ENCODE results near the gene S100A14. TPM values are rescaled to one million over a fixed set of nuclear protein-coding genes. Genes with fewer than 3 reads are reported as not detected.

The S100A14 gene
- total and polyA plus RNA-seq, 2 of the 13 experiments (the other 11 are each of a cell fraction or from before 2014, with no cell fraction given) = 1.4 to 7.7 TPM

DNA sequence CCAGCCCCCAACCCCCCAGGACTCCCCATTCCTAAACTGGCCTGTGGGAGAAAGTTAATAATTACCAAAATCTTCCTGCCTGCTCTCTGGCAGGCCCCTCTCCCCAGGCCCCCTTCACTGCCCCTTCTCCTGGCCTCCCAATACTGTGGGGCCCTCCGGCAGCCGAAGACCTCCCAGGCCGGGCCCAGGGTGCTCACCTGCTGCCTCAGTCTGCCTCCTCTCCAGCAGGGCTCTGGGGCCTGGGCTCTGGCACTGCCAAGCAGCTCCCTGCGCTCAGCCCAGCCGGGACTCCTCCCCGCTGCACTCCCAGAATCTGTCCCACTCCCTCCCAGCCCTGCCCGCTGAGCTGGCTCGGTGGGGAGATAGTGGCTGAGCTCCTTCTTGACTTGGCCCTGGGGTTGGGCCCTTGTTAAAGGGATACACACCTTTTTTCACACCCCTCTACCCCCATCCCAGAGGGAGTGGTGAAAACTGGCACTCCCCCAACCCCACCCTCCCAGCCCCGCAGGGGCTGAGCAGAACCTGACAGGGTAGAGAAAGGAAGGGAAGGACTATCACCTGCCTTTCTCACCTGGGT, 3.3 kb downstream of the S100A14 start, which contains the start of gene S100A16 (continued):
- TF ChIP-seq GMEB2 (CRISPR knock-in tag; IDR thresholded peaks at IDR 0.05; ENCODE audit: low read depth) (no peak), SALL2 (CRISPR knock-in tag; IDR thresholded peaks at IDR 0.05) (peak; percentile 67; the same call in 1 of the 2 replicates), SOX13 (IDR thresholded peaks at IDR 0.05) (no peak), SOX13 (CRISPR knock-in tag; conservative IDR thresholded peaks at IDR 0.05 in 1 of 2, IDR thresholded peaks at IDR 0.05 in 1 of 2) (peak in 1 of 2 experiments; percentile 18; a peak in 1 of 4 replicates), MYC (CRISPR knock-in tag; IDR thresholded peaks at IDR 0.05; ENCODE audit: borderline replicate concordance) (peak; percentile 41; the same call in 1 of the 2 replicates), ARID5B (CRISPR knock-in tag; IDR thresholded peaks at IDR 0.05) (peak; percentile 19; the same call in 1 of the 2 replicates), ZNF329 (CRISPR knock-in tag; IDR thresholded peaks at IDR 0.05; ENCODE audit: low read depth) (0 out of 2 replicates have a peak, but pooled peaks have one; percentile 62), THYN1 (CRISPR knock-in tag; IDR thresholded peaks at IDR 0.05; ENCODE audit: borderline replicate concordance, low read depth) (no peak), TAF1 (CRISPR knock-in tag; IDR thresholded peaks at IDR 0.05) (peak; percentile 55)
- TF ChIP-seq, protein P1, sequence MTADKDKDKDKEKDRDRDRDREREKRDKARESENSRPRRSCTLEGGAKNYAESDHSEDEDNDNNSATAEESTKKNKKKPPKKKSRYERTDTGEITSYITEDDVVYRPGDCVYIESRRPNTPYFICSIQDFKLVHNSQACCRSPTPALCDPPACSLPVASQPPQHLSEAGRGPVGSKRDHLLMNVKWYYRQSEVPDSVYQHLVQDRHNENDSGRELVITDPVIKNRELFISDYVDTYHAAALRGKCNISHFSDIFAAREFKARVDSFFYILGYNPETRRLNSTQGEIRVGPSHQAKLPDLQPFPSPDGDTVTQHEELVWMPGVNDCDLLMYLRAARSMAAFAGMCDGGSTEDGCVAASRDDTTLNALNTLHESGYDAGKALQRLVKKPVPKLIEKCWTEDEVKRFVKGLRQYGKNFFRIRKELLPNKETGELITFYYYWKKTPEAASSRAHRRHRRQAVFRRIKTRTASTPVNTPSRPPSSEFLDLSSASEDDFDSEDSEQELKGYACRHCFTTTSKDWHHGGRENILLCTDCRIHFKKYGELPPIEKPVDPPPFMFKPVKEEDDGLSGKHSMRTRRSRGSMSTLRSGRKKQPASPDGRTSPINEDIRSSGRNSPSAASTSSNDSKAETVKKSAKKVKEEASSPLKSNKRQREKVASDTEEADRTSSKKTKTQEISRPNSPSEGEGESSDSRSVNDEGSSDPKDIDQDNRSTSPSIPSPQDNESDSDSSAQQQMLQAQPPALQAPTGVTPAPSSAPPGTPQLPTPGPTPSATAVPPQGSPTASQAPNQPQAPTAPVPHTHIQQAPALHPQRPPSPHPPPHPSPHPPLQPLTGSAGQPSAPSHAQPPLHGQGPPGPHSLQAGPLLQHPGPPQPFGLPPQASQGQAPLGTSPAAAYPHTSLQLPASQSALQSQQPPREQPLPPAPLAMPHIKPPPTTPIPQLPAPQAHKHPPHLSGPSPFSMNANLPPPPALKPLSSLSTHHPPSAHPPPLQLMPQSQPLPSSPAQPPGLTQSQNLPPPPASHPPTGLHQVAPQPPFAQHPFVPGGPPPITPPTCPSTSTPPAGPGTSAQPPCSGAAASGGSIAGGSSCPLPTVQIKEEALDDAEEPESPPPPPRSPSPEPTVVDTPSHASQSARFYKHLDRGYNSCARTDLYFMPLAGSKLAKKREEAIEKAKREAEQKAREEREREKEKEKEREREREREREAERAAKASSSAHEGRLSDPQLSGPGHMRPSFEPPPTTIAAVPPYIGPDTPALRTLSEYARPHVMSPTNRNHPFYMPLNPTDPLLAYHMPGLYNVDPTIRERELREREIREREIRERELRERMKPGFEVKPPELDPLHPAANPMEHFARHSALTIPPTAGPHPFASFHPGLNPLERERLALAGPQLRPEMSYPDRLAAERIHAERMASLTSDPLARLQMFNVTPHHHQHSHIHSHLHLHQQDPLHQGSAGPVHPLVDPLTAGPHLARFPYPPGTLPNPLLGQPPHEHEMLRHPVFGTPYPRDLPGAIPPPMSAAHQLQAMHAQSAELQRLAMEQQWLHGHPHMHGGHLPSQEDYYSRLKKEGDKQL (CRISPR knock-in tag; IDR thresholded peaks at IDR 0.05; ENCODE audit: low read depth) = no peak
- TF ChIP-seq, protein P2, sequence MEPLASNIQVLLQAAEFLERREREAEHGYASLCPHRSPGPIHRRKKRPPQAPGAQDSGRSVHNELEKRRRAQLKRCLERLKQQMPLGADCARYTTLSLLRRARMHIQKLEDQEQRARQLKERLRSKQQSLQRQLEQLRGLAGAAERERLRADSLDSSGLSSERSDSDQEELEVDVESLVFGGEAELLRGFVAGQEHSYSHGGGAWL (CRISPR knock-in tag; IDR thresholded peaks at IDR 0.05) = no peak
- TF ChIP-seq, protein P3, sequence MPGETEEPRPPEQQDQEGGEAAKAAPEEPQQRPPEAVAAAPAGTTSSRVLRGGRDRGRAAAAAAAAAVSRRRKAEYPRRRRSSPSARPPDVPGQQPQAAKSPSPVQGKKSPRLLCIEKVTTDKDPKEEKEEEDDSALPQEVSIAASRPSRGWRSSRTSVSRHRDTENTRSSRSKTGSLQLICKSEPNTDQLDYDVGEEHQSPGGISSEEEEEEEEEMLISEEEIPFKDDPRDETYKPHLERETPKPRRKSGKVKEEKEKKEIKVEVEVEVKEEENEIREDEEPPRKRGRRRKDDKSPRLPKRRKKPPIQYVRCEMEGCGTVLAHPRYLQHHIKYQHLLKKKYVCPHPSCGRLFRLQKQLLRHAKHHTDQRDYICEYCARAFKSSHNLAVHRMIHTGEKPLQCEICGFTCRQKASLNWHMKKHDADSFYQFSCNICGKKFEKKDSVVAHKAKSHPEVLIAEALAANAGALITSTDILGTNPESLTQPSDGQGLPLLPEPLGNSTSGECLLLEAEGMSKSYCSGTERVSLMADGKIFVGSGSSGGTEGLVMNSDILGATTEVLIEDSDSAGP (CRISPR knock-in tag; IDR thresholded peaks at IDR 0.05; ENCODE audit: borderline replicate concordance) = peak; percentile 98
- TF ChIP-seq, protein P4, sequence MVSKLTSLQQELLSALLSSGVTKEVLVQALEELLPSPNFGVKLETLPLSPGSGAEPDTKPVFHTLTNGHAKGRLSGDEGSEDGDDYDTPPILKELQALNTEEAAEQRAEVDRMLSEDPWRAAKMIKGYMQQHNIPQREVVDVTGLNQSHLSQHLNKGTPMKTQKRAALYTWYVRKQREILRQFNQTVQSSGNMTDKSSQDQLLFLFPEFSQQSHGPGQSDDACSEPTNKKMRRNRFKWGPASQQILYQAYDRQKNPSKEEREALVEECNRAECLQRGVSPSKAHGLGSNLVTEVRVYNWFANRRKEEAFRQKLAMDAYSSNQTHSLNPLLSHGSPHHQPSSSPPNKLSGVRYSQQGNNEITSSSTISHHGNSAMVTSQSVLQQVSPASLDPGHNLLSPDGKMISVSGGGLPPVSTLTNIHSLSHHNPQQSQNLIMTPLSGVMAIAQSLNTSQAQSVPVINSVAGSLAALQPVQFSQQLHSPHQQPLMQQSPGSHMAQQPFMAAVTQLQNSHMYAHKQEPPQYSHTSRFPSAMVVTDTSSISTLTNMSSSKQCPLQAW (CRISPR knock-in tag; IDR thresholded peaks at IDR 0.05) = peak; percentile 97

Data from HepG2 (cell line).